Keratinocyte (primary cell): ENCODE measurements around the gene ADGRF1. TPM values are rescaled to one million over a fixed set of nuclear protein-coding genes. Genes with fewer than 3 reads are reported as not detected.

Experiments used
- DNase-seq: peaks from one replicate; pipeline ENCODE4 v3.0.0-alpha.2; 2011; ENCODE audit warnings: low read depth, missing footprints, low spot score
- FAIRE-seq: peaks from 2 replicates; lab custom pipeline; 2011; peaks lifted over from hg19 to GRCh38; lab: Jason Lieb, UNC
- H2AFZ ChIP-seq: 2 replicates; pipeline ENCODE4 v1.6.0; 2012; ENCODE audit warnings: low read length, control low read depth, inconsistent platforms; ENCODE audit not compliant: control insufficient read depth
- H3K27ac ChIP-seq: 2 replicates; pipeline ENCODE4 v1.5.1; 2011; ENCODE audit warnings: low read length; ENCODE audit not compliant: control insufficient read depth, insufficient read depth
- H3K27me3 ChIP-seq: 3 replicates; pipeline ENCODE4 v1.6.0; 2011; ENCODE audit warnings: low read length; ENCODE audit not compliant: control insufficient read depth, insufficient read depth; ENCODE audit errors: extremely low read depth
- H3K36me3 ChIP-seq, 2 experiments: 2 replicates in 1 of 2; 3 replicates in 1 of 2; pipeline ENCODE4 v1.5.1; 2011; ENCODE audit warnings: low read length in 2 of 2, mild to moderate bottlenecking in 1 of 2; ENCODE audit not compliant: control insufficient read depth in 2 of 2, insufficient read depth in 2 of 2; ENCODE audit errors: extremely low read depth in 1 of 2
- H3K4me1 ChIP-seq: 3 replicates; pipeline ENCODE4 v1.5.1; 2011; ENCODE audit warnings: low read length; ENCODE audit not compliant: control insufficient read depth, insufficient read depth; ENCODE audit errors: extremely low read depth
- H3K4me2 ChIP-seq: 3 replicates; pipeline ENCODE4 v1.6.0; 2011; ENCODE audit warnings: low read depth, low read length; ENCODE audit not compliant: control insufficient read depth, insufficient read depth; ENCODE audit errors: extremely low read depth
- H3K4me3 ChIP-seq, 3 experiments: fragments of 200-600 bp in 1 of 3; sonication (generic) in 1 of 3; 2 replicates in 2 of 3; 3 replicates in 1 of 3; pipeline ENCODE4 v1.5.1; 2011 to 2016; ENCODE audit warnings: low read length in 3 of 3, mild to moderate bottlenecking in 3 of 3, control low read depth in 2 of 3, inconsistent platforms in 1 of 3, low read depth in 1 of 3, mixed read lengths in 1 of 3, mixed run types in 1 of 3, moderate library complexity in 1 of 3; ENCODE audit not compliant: control insufficient read depth in 2 of 3, insufficient read depth in 2 of 3; ENCODE audit errors: extremely low read depth in 1 of 3
- H3K79me2 ChIP-seq: 2 replicates; pipeline ENCODE4 v1.6.0; 2012; ENCODE audit warnings: low read length; ENCODE audit not compliant: control insufficient read depth, insufficient read depth
- H3K9ac ChIP-seq: 3 replicates; pipeline ENCODE4 v1.6.0; 2011; ENCODE audit warnings: low read length; ENCODE audit not compliant: control insufficient read depth, insufficient read depth; ENCODE audit errors: extremely low read depth
- H3K9me1 ChIP-seq: 3 replicates; pipeline ENCODE4 v1.6.0; 2011; ENCODE audit warnings: low read length; ENCODE audit not compliant: control insufficient read depth, insufficient read depth; ENCODE audit errors: extremely low read depth
- H3K9me3 ChIP-seq: 2 replicates; pipeline ENCODE4 v1.5.1; 2012; ENCODE audit warnings: low read depth, low read length; ENCODE audit not compliant: control insufficient read depth
- H4K20me1 ChIP-seq: 3 replicates; pipeline ENCODE4 v1.6.0; 2011; ENCODE audit warnings: low read length; ENCODE audit not compliant: control insufficient read depth, insufficient read depth; ENCODE audit errors: extremely low read depth
- CTCF ChIP-seq, 3 experiments: IDR thresholded peaks in 1 of 3; conservative IDR thresholded peaks in 1 of 3; optimal IDR thresholded peaks in 1 of 3; 2 replicates in 2 of 3; 3 replicates in 1 of 3; pipeline versions ENCODE3 to v1.5.1; 2011; ENCODE audit warnings: low read length in 3 of 3, mild to moderate bottlenecking in 3 of 3, moderate library complexity in 2 of 3, control low read depth in 1 of 3, inconsistent platforms in 1 of 3; ENCODE audit not compliant: insufficient read depth in 2 of 3; ENCODE audit errors: extremely low read depth in 1 of 3
- EZH2 ChIP-seq: IDR thresholded peaks from one replicate; pipeline ENCODE4 v1.6.1; 2012; ENCODE audit warnings: inconsistent platforms, mild to moderate bottlenecking, low read length, moderate library complexity
- dilution Hi-C: fragments of 300-500 bp; cut with MboI; formaldehyde crosslinking; loops from one replicate; pipeline ENCODE4 v1.7.0; 2020; ENCODE audit warnings: low sequenced_read_pairs; ENCODE audit not compliant: extremely low pct_ligation_motif_present
- polyA plus RNA-seq, 5 experiments: library from polyadenylated mRNA; depleted of rRNA in 3 of 5; stranded (reverse) in 3 of 5; stranded (forward) in 1 of 5; unstranded in 1 of 5; fragments of >200 nt; gene quantifications; 1 replicate in 1 of 5; 2 replicates in 3 of 5; 3 replicates in 1 of 5; pipeline versions ENCODE4 v1.2.1 to v1.2.3, GENCODE V29; 2011 to 2012; ENCODE audit warnings: missing spikeins in 2 of 5, low read depth in 1 of 5, low replicate concordance in 1 of 5

The ADGRF1 gene
- polyA plus RNA-seq, 1 donor (not counting 4 experiments of a cell fraction or from before 2014, with no cell fraction given) = 43.9 TPM

GRCh38 chr6:47061309-47062300 is 19.5 kb upstream of the ADGRF1 start:
- DNase-seq (no peak), FAIRE-seq (peak; percentile 43)
- TF ChIP-seq EZH2 = no peak
- TF ChIP-seq CTCF (optimal IDR thresholded peaks at IDR 0.05 in 1 of 3, IDR thresholded peaks at IDR 0.05 in 1 of 3, conservative IDR thresholded peaks at IDR 0.05 in 1 of 3; ENCODE audit: extremely low read depth in 1 of 3, insufficient read depth in 2 of 3, low read length in 3 of 3) = no peak
- no peak overlapping the region for H3K4me2 ChIP-seq
- no peak overlapping the region for H3K27ac ChIP-seq
- dilution Hi-C loops = no loop called here
- no peaks in the 10 kb centered on the region for H4K20me1 ChIP-seq
- H3K9ac ChIP-seq = no peak overlapping the region
- H3K4me3 ChIP-seq = no peak overlapping the region
- H3K27me3 ChIP-seq = no peaks in the 10 kb centered on the region
- peak overlapping the region; percentile 61 for H2AFZ ChIP-seq
- no peaks in the 10 kb centered on the region for H3K36me3 ChIP-seq
- H3K9me3 ChIP-seq = no peaks in the 10 kb centered on the region
- no peaks in the 10 kb centered on the region for H3K9me1 ChIP-seq
- H3K4me1 ChIP-seq = peaks cover 42% of the 10 kb centered on the region
- H3K79me2 ChIP-seq = no peaks in the 10 kb centered on the region

- peak overlapping the region; percentile 43 for H3K4me2 ChIP-seq
- no peaks in the 10 kb centered on the region for H3K79me2 ChIP-seq
- no peaks in the 10 kb centered on the region for H3K9me3 ChIP-seq
- no peak for DNase-seq
- no peak overlapping the region for H3K4me3 ChIP-seq
- H3K27ac ChIP-seq = peak overlapping the region; percentile 76
- dilution Hi-C loops = no loop called here
- no peaks in the 10 kb centered on the region for H3K9me1 ChIP-seq
- peak overlapping the region; percentile 14 for H3K9ac ChIP-seq
- no peaks in the 10 kb centered on the region for H3K36me3 ChIP-seq
- H4K20me1 ChIP-seq = no peaks in the 10 kb centered on the region
- TF ChIP-seq CTCF (optimal IDR thresholded peaks at IDR 0.05 in 1 of 3, IDR thresholded peaks at IDR 0.05 in 1 of 3, conservative IDR thresholded peaks at IDR 0.05 in 1 of 3; ENCODE audit: extremely low read depth in 1 of 3, insufficient read depth in 2 of 3, low read length in 3 of 3) (no peak), EZH2 (no peak)
- no peaks in the 10 kb centered on the region for H3K27me3 ChIP-seq
- FAIRE-seq = peak; percentile 36
- H3K4me1 ChIP-seq = peaks cover 42% of the 10 kb centered on the region
- H2AFZ ChIP-seq = no peak overlapping the region
Measured at GRCh38 chr6:47059216-47059885, 17.2 kb upstream of the ADGRF1 start.
